Fibroblast of lung (primary cell): Measurements from ENCODE around the gene FHL2.

Experiments used
- CTCF ChIP-seq, 2 donors: IDR thresholded peaks in 1 of 2; conservative IDR thresholded peaks in 1 of 2; 1 replicate in 1 of 2; 2 replicates in 1 of 2; pipeline ENCODE4 v1.5.1; 2011 to 2012; ENCODE audit warnings: low read length in 2 of 2, control low read depth in 1 of 2, inconsistent platforms in 1 of 2, low read depth in 1 of 2, mild to moderate bottlenecking in 1 of 2
- EZH2 ChIP-seq: IDR thresholded peaks from 2 replicates; pipeline ENCODE4 v1.5.1; 2012; ENCODE audit warnings: low read length, control low read depth, mild to moderate bottlenecking; ENCODE audit errors: missing control alignments

GRCh38 chr2:105443617-105444598, 45.1 kb upstream of the FHL2 start:
- no peak for TF ChIP-seq CTCF (conservative IDR thresholded peaks at IDR 0.05 in 1 of 2, IDR thresholded peaks at IDR 0.05 in 1 of 2; ENCODE audit: low read depth in 1 of 2, low read length in 2 of 2)
- no peak for TF ChIP-seq EZH2
